Measurements from ENCODE around the gene FYN. TPM values are rescaled to one million over a fixed set of nuclear protein-coding genes. Genes with fewer than 3 reads are reported as not detected.

The FYN gene
- total and polyA plus RNA-seq, 10 of the 15 experiments (the other 5 are each of a cell fraction or from before 2014, with no cell fraction given): 51.4 to 247 (median 138) TPM

- TF ChIP-seq PRDM15 (CRISPR knock-in tag; IDR thresholded peaks at IDR 0.05) (no peak), TCF3 (IDR thresholded peaks at IDR 0.05; ENCODE audit: borderline replicate concordance, insufficient read depth, low read depth, low read length) (no peak)
These were observed 114.5 kb downstream of the FYN start (continued) for GRCh38 chr6:111758608-111759329.

- Histone ChIP-seq H3K27me3 (replicated peaks in 1 of 2; ENCODE audit: control insufficient read depth in 2 of 2, insufficient read depth in 2 of 2, low read length in 1 of 2) (no peaks in the 10 kb centered on the region), H3K27ac (ENCODE audit: control insufficient read depth, insufficient read depth) (no peak overlapping the region), H3K4me3 (no peak overlapping the region), H3K9ac (ENCODE audit: control insufficient read depth, insufficient read depth, low read length) (no peak overlapping the region), H4K20me1 (ENCODE audit: control insufficient read depth, insufficient read depth) (no peaks in the 10 kb centered on the region), H3K9me3 (replicated peaks; ENCODE audit: control insufficient read depth, insufficient read depth, low read length) (no peaks in the 10 kb centered on the region; the same call in 2 of the 3 replicates), H3K4me2 (ENCODE audit: control insufficient read depth, insufficient read depth) (no peak overlapping the region), H3K4me1 (ENCODE audit: control insufficient read depth, insufficient read depth, low read length) (peaks cover 48% of the 10 kb centered on the region), H3K36me3 (ENCODE audit: control insufficient read depth in 2 of 2, insufficient read depth in 2 of 2, low read length in 1 of 2) (peaks cover 9 to 20% of the 10 kb centered on the region in 2 experiments; a peak in 3 of 4 replicates), H3K79me2 (ENCODE audit: control insufficient read depth, insufficient read depth, low read length) (peaks cover 56% of the 10 kb centered on the region), H2AFZ (ENCODE audit: control insufficient read depth, low read depth, low read length) (no peak overlapping the region)
- WGBS (ENCODE audit: insufficient coverage, insufficient replicate concordance, low lambda C conversion rate, missing lambda C conversion rate): 73% methylated on average over 1 of the region's 1 CpG
- SMC1A ChIA-PET (ENCODE audit: uncharacterized antibody, unreplicated experiment): interaction anchor here (3.2 kb wide), 1 partner anchor 9 kb away, joined by 11 read pairs; no protein-coding TSS in a partner anchor
- TF ChIP-seq YY1 (IDR thresholded peaks at IDR 0.05; ENCODE audit: low read depth, low read length): 0 out of 2 replicates have a peak, but pooled peaks have one; percentile 26
- TF ChIP-seq MEF2A (IDR thresholded peaks at IDR 0.05; ENCODE audit: insufficient read depth, low read depth, low read length): no peak
- no peak for FAIRE-seq
- no peak for ATAC-seq
- CTCF ChIA-PET: no interaction called here
- POLR2A ChIA-PET: interaction anchor here (0.6 to 1.1 kb wide), 2 partner anchors 23 to 55 kb away, joined by 3 read pairs; no protein-coding TSS in a partner anchor
- intact Hi-C loops (cut with micrococcal nuclease; ENCODE audit: unreplicated experiment): no loop called here
- DNase-seq (ENCODE audit: low read depth, low spot score): no peak
- RAD21 ChIA-PET (ENCODE audit: unreplicated experiment): interaction anchor here (0.7 to 1.4 kb wide), 3 partner anchors 9 to 17 kb away, joined by 3 read pairs; no protein-coding TSS in a partner anchor
- in situ Hi-C loops (cut with MboI): no loop called here
- BruUV-seq (replicated peaks): no TSS peak
These were observed 115.9 kb downstream of the FYN start for GRCh38 chr6:111757342-111757741.
